ENCODE measurements around the gene ASL. TPM values are rescaled to one million over a fixed set of nuclear protein-coding genes. Genes with fewer than 3 reads are reported as not detected.

Gene ASL
- total and polyA plus RNA-seq, 9 of the 15 experiments (the other 6 are each of a cell fraction or from before 2014, with no cell fraction given), result 2.6 to 67.0 (median 33.3) TPM

- peak; percentile 75 for TF ChIP-seq VEZF1 (CRISPR knock-in tag; IDR thresholded peaks at IDR 0.05)
- 0 out of 2 replicates have a peak, but pooled peaks have one; percentile 69 for TF ChIP-seq MEF2D (tag; conservative IDR thresholded peaks at IDR 0.05; ENCODE audit: low read depth)
- TF ChIP-seq MCM5 (IDR thresholded peaks at IDR 0.05; ENCODE audit: low read depth), result no peak
- no peak for TF ChIP-seq KLF10 (CRISPR knock-in tag; IDR thresholded peaks at IDR 0.05)
- TF ChIP-seq AFF1 (IDR thresholded peaks at IDR 0.05; ENCODE audit: low read depth in 1 of 2, partially characterized antibody in 2 of 2), result peak; percentile 54 to 74
- peak; percentile 76; the same call in 1 of the 2 replicates for TF ChIP-seq SMARCE1 (IDR thresholded peaks at IDR 0.05)
- no peak for TF ChIP-seq ZNF184 (CRISPR knock-in tag; IDR thresholded peaks at IDR 0.05)
- TF ChIP-seq ETS2 (tag; IDR thresholded peaks at IDR 0.05; ENCODE audit: borderline replicate concordance, poor library complexity, severe bottlenecking), result no peak
- TF ChIP-seq NFE2L1 (tag; IDR thresholded peaks at IDR 0.05; ENCODE audit: borderline replicate concordance, low read depth), result no peak
- no peak for TF ChIP-seq ATF4 (CRISPR knock-in tag; IDR thresholded peaks at IDR 0.05)
- TF ChIP-seq GABPA (tag; conservative IDR thresholded peaks at IDR 0.05; ENCODE audit: low read depth), result peak; percentile 41; the same call in 1 of the 2 replicates
- TF ChIP-seq FOS (IDR thresholded peaks at IDR 0.05; ENCODE audit: extremely low read depth, insufficient read length), result no peak
- peak; percentile 68; the same call in 1 of the 2 replicates for TF ChIP-seq PHF8 (IDR thresholded peaks at IDR 0.05; ENCODE audit: borderline replicate concordance, low read length)
- TF ChIP-seq ZNF766 (CRISPR knock-in tag; conservative IDR thresholded peaks at IDR 0.05), result no peak
- TF ChIP-seq ZBTB17 (CRISPR knock-in tag; IDR thresholded peaks at IDR 0.05), result no peak
- no peak for TF ChIP-seq HOMEZ (CRISPR knock-in tag; IDR thresholded peaks at IDR 0.05)
- no peak for TF ChIP-seq HMGN3 (IDR thresholded peaks at IDR 0.05; ENCODE audit: borderline replicate concordance, extremely low read depth, insufficient read length, low read depth, low read length)
- TF ChIP-seq MAX (CRISPR knock-in tag; IDR thresholded peaks at IDR 0.05), result no peak
Measured at GRCh38 chr7:66099551-66100407, 24.2 kb downstream of the ASL start (continued).

Data from K562 (cell line).